ENCODE results near the gene NFATC2.
"Not testable (repeated sequence)": the region's sequence is repeated elsewhere in the genome, so short reads cannot be mapped to it uniquely, and the experiment has no call there.

Gene NFATC2

GRCh38 chr20:51468636-51469035, 73.9 kb downstream of the NFATC2 start:
- no peak for DNase-seq

GRCh38 chr20:51467956-51468626, 74.4 kb downstream of the NFATC2 start:
- no peak for DNase-seq

DNA sequence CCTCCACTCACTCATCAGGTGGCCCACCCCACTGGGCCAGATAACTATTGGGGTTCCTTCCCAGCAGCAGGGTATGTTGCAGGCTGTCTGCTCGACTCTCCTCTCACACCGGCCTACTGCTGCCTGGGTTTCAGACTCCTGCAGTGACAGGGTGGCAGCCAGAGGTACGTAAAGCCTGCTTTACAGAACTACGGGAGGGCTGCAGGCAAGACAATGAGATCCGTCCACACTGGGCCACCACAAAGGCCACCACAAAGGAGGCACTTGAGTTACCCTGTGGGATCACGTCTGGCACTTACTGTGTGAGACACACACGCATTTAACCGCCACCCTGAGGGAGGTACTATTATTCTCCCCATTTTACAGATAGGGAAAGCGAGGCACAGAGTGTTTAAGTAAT, 78.5 kb downstream of the NFATC2 start:
- DNase-seq: no peak

DNA sequence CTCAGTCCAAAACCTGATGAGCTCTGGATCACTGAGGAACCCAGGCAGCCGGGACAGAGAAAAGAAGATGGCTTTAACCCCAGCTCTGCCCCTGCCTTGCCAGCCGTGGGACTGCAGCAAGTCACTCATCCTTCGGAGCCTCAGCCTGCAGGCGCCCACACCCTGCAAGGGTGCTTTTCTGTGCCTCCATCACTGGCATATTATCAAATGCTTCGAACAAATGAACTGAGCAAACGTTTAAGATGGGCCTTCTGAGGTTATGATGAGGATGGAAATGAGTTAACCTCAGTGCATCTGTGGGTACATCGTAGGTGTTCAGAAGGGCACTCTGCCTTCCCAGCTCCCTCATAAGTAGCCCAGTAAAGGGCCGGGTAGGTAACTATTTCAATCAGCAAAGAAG, 79.0 kb downstream of the NFATC2 start:
- DNase-seq: no peak

DNA sequence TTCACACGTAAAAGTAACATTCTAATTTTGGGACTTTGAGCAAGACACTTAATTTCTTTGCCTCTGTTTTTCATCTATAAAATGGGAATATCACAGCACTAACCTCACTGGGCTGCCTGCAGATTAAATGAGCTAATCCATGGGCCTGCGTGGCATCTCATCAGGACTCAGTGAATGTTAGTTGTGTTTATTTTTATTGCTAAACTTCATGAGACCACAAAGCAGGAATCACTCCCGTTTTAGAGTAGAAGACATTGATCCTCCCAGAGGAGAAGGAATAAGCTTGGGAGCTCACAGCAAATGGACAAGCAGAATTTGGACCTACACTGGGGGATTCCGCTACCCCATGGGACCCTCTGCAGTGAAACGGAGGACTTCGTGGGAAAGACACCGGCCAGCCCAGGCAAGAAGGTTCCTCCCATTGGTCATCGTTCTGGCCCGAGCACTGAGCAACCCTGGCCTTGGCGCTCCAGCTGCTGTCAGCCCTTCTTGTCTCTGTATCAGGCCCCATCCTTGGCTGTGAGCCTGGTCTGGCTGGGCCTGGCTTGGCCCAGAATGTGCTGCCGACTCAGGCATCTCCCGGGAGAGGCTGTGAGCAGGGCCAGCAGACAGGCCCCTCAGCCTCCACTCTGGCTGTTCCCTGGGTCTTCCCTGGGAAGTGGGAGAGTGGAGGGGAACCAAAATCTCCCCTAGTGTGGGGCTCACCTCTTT, 79.8 kb downstream of the NFATC2 start:
- no peak for DNase-seq

DNA sequence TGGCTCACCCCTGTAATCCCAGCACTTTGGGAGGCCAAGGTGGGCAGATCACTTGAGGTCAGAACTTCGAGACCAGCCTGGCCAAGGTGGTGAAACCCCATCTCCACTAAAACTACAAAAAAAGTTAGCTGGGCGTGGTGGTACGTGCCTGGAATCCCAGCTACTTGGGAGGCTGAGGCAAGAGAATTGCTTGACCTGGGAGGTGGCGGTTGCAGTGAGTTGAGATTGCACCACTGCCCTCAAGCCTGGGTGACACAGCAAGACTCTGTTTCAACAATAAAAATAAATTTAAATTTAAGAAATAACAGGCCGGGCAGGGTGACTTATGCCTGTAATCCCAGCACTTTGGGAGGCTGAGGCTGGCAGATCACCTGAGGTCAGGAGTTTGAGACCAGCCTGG, 80.7 kb downstream of the NFATC2 start:
- DNase-seq: not testable (repeated sequence)

DNA sequence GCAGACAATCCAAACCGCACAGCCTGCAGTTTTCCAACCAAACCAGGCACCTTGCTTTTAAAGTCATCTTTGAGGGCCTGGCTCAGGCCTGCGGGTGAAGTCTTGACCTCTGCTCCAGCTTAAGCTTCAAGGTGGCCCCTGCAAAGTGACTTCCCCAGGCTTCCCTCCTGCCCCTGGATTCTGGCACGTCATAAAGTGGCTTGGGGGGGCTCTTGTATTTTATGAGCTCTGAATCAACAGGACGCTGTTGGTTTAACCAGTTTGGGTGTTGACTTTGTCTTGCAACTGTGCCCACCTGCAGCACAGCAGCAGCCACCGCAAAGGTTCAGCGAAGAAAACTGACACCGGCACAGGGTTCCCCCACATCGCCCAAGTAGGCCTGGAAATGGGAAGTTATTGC, 81.2 kb downstream of the NFATC2 start:
- no peak for DNase-seq

DNA sequence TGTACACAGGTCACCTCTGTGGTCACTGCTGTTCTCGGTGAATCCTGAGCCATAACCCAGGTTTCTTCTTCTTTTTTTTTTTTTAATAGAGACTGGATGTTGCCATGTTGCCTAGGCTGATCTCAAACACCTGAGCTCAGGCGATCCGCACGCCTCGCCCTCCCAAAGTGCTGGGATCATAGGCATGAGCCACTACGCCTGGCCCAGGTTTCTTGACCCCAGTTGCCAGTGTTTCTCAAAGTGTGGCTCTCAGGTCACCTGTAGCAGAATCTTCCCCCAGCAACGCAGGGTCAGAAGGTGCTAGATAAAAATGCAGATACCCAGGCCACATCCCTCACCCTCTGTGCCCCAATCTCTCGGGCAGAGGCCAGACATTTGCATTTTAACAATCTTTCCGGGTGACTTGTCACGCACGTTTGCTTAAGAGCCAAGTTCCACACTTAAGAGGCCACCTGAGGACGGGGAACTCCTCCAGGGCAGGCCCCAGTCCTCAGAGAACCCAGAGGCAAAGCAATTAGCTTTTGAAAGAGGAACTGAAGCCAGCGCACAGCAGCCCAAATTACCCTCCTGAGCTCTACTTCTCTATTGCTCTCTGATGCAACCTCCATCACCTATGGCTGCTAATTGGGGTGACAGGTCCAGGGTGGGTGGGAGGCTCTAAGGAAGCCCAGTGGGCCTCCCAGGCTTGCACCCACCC, 81.8 kb downstream of the NFATC2 start:
- no peak for DNase-seq

DNA sequence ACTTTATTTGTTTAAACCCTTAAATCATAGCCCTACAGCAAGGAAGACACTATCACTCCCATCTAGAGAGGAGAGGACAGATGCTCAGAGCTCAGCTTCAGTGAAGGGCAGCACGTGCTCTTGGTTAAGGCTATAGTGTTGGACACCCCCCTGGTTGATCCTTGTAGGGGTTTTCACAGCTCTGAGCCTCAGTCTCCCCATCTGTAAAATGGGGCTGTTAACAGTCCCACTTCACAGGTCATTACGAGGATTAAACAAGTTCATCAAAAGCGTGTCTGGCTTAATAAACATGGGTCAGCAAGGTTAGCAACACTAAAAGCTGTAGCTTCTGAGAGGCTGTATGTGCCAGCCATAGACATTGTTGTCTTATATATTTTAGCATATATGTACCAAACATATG, 82.4 kb downstream of the NFATC2 start:
- DNase-seq: no peak

- DNase-seq: no peak
These were observed 83.6 kb downstream of the NFATC2 start for GRCh38 chr20:51458751-51459439.

DNA sequence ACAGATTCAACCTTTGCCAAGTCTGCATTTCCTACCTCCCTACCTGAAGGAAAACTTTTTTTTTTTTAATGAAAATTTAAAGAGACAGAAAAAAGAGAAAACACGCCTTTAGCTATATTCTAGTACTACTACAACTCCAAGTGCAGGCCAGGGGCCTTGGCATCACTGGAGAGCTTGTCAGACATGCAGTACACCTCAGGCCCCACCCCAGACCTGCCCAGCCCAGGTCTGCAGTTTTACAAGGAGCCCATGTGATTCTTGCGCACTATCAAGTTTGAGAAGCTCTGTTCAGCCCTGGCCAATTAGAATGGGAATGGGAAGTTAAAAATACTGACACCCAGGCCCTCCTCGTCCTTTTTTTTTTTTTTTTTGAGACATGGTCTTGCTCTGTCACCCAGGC, 85.0 kb downstream of the NFATC2 start:
- no peak for DNase-seq

- no peak for DNase-seq
These were observed 85.7 kb downstream of the NFATC2 start for GRCh38 chr20:51456511-51457509.

DNA sequence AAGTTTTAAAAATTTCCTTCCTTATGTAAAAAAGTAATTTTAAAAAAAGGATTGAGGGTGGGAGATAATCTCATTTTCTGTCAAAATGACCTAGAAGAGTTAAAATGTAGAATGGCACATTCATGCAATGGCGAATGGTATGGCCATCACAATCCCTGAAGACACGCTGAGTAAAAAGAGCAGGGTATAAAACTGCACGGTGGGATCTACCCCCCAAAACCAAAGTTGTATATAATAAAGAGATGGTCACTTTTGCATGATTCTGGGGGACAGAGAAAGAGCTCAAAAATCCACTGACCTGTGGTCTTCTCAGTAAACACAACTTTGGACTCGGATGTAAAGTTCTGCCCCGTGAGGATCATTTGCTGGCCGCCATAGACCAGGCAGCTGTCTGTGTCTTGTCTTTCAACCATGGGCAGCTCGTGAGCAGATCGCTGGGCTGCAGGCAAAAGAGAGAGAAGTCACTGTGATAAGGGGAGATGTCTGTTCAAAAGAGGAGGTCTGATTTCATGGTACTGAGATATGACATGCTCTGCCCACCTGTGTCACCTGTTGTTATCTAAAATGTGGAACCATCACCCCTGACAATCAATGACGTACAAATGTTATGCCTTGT, 88.2 kb downstream of the NFATC2 start:
- DNase-seq: no peak

DNA sequence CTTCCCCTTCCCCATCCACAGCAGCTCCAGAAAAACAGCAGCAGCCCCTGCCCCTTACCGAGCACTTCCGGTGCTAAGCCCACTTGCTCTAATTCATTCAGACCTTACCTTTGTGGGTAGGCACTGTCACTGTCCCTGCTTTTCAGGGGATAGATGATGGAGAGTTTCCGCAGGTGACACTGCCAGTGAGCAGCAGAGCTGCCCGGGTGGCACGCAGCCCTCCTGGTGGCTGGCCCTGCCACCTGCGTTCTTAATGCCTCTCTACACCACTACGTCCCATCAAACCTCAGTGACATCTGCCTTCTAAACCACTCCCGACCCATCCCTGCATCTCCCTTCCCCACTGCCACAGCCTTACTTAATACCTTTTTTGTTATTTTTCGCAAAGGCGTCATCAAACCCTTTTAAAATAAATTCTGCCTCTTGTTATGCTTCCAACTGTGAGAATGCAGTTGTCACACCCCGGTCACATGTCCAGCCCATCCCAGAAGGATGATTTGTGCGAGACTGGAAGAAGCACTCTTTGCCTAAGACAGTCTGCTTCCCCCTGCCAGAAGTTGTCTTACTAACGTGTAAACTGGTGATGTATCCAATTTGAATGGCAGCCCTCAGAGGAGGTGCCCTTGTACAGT, 89.7 kb downstream of the NFATC2 start:
- no peak for DNase-seq

- no peak for DNase-seq
These were observed 90.4 kb downstream of the NFATC2 start for GRCh38 chr20:51452091-51452613.

DNA sequence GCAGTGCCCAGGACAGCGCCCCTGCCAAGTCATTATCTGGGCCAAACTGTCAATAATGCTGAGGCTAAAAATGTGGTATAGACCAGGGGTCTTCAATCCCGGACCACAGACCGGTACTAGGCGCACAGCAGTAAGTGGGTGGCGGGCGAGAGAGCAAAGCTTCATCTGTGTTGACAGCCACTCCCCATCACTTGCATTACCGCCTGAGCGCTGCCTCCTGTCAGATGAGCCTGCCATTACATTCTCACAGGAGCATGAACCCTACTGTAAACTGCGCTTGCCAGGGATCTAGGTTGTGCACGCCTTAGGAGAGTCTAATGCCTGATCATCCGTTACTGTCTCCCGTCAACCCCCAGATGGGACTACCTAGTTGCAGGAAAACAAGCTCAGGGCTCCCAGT, 91.0 kb downstream of the NFATC2 start:
- no peak for DNase-seq

DNA sequence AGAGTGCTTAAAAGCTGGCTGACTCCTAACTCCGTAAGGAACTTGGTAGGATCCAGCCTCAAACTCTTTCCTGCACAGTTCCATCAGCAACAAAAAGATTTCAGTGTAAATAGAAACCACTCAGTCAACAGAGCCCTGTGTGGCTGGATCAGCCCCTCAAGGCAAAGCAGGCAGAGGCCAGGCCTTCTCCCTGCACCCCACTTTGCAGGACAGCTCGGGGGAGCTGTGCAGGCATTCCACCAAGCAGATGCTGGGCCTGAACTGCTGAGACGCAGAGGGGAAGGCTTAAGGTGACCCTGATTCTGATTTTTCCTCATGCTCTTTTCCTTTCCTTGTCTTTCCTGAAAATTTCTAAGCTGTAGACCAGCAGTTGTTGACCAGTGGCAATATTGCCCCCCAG, 91.5 kb downstream of the NFATC2 start:
- no peak for DNase-seq

DNA sequence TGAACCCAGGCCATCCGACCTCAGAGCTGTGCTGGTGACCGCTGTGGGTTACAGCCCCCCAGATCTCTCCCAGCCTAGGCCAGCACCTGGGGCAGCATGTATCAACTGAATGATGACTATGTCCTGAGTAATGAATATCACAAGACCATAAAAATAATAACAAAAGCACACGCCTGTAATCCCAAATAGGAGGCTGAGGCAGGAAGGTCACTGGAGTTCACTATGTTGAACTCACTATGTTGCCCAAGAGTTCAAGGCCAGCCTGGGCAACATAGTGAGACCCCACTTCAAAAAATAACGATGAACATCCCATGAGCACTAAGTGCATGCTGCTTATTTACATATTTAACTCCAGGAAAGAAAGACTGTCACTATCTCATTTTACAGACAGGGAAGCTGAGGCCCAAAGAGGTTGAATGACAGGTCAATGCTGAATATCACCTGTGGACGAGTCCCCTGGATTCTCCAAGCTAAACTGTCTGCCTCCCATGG, 92.3 kb downstream of the NFATC2 start:
- DNase-seq: no peak

DNA sequence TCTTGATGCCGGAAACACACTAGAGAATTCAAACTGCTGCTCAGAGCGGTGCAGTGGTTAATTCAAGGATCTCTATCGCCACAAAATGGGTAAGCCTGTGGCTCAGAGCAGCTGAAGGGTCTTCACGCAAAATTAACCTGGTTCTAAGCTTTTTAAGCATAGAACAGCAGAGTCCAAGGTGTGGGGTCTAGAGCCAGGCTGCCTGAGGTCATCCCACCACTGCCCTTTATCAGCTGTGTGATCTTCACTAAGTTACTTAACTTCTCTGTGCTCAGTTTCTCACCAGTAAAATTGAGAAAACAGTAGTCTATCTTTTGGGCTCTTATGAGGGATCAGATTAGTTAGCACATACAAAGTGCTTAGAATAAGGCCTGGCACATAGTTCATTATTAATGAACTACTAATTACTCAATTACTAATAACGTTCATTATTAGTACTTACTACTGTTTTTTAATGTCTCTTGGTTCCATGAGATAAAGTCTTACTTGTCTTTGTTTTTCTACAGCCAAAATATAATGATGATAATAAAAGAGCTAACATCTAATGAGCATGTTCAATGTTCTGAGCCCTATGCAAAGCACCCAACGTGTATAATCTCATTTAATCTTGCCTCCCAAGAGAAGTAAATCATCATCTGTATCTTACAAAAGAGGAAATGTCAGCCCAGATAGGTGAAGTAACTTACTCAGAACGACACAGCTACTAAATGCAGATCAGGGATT, 92.9 kb downstream of the NFATC2 start:
- DNase-seq: no peak

- DNase-seq: no peak
These were observed 94.8 kb downstream of the NFATC2 start for GRCh38 chr20:51447765-51448148.

Measured in NCI-H1048 (cell line).